Gastrocnemius medialis (tissue), 4 donors: ENCODE results near the gene FNBP1L. TPM values are rescaled to one million over a fixed set of nuclear protein-coding genes. Genes with fewer than 3 reads are reported as not detected.

Source experiments
- ATAC-seq, 2 donors: fragments of 150-250 bp; one replicate each; pipeline ENCODE4 v1.9.1; 2016
- DNase-seq, 2 donors: peaks; one replicate each; pipeline ENCODE4 v3.0.0-alpha.2; 2019
- H3K27ac ChIP-seq, 4 donors: fragments of 200-600 bp; sonication (generic); 1 replicate in 1 of 4; 2 replicates in 3 of 4; pipeline ENCODE4 v1.5.1; 2016 to 2018; ENCODE audit warnings: mild to moderate bottlenecking in 2 of 4, moderate library complexity in 1 of 4
- H3K27me3 ChIP-seq, 3 donors: fragments of 200-600 bp; sonication (generic) in 2 of 3; 1 replicate in 1 of 3; 2 replicates in 2 of 3; pipeline versions ENCODE4 v1.5.1 to v1.6.0; 2016 to 2019; ENCODE audit warnings: mild to moderate bottlenecking in 1 of 3, moderate library complexity in 1 of 3
- H3K36me3 ChIP-seq, 2 donors: fragments of 200-600 bp; sonication (generic) in 1 of 2; one replicate each; pipeline ENCODE4 v1.5.1; 2017 to 2018
- H3K4me1 ChIP-seq, 2 donors: fragments of 200-600 bp; sonication (generic) in 1 of 2; one replicate each; pipeline ENCODE4 v1.5.1; 2016 to 2017; ENCODE audit warnings: mild to moderate bottlenecking in 2 of 2
- H3K4me3 ChIP-seq, 4 donors: fragments of 200-600 bp; sonication (generic) in 3 of 4; 1 replicate in 1 of 4; 2 replicates in 3 of 4; pipeline ENCODE4 v1.5.1; 2016 to 2019; ENCODE audit warnings: mild to moderate bottlenecking in 2 of 4
- H3K9me3 ChIP-seq, 3 donors: fragments of 200-600 bp; sonication (generic) in 2 of 3; 1 replicate in 1 of 3; 2 replicates in 2 of 3; pipeline ENCODE4 v1.5.1; 2016 to 2019
- CTCF ChIP-seq, 5 experiments: fragments of 450-650 bp in 3 of 5; fragments of 200-600 bp in 2 of 5; sonication (generic) in 2 of 5; IDR thresholded peaks in 4 of 5; conservative IDR thresholded peaks in 1 of 5; 1 replicate in 4 of 5; 2 replicates in 1 of 5; pipeline ENCODE4 v1.5.1; 2016 to 2019; ENCODE audit warnings: antibody characterized with exemption in 5 of 5, mild to moderate bottlenecking in 3 of 5, moderate library complexity in 3 of 5
- POLR2A ChIP-seq, 2 donors: fragments of 450-650 bp; IDR thresholded peaks; one replicate each; pipeline ENCODE4 v1.6.1; 2017; ENCODE audit warnings: antibody characterized with exemption in 2 of 2, mild to moderate bottlenecking in 2 of 2, moderate library complexity in 2 of 2
- in situ Hi-C, 4 donors: fragments of 200-750 bp; cut with MboI; loops; one replicate each; pipeline versions ENCODE4 v1.15.0 to v1.8.0; 2017; ENCODE audit warnings: low sequenced_read_pairs in 4 of 4
- intact Hi-C: fragments of 100-400 bp; cut with DNase I; formaldehyde crosslinking; loops from one replicate; pipeline ENCODE4 v1.15.1; 2023; ENCODE audit warnings: low total_unique reads
- total RNA-seq, 4 donors: library from RNA; depleted of rRNA; stranded (reverse); fragments of >200 nt; gene quantifications; one replicate each; pipeline versions ENCODE4 v1.1.0 to v1.2.3, GENCODE V29; 2016

The FNBP1L gene
- total RNA-seq, 4 donors from 2014 or later = 16.0 to 35.1 (median 17.4) TPM

DNA sequence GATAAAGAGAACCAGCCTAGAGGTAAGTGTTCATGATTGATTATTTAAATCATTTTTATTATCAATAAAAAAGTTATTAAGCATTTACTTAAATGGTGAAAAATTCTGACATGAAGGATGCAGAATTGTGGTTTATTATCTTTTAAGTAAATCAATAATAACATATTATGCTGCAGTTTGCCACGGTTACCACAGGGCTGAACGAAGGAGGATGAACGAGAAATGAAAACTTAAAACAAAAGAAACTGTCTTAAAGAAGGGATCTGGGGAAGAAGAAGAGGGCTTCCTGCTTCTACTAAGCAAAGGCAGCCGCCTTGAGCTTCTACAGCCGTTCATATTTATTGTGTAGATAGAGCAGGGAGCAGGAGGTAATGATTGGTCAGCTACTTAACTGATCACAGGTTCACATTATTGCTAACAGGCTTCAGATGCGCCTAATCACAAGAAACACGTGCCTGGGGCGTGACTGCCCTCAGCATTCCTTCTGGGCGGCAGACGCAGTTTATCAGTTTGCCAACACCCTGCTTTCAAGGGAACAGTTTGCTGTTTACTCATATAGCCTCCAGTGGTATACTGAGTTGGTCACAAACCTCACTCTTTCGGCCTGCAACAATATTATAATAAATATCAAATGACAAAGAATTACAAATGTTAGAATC, 5.8 kb upstream of the FNBP1L start:
- no peaks in the 10 kb centered on the region for H3K27me3 ChIP-seq
- H3K9me3 ChIP-seq = no peaks in the 10 kb centered on the region
- ATAC-seq (no peak), DNase-seq (no peak)
- H3K4me3 ChIP-seq = no peak overlapping the region
- intact Hi-C loops = loop anchor here (10.0 kb wide), 1 partner anchor 367 kb away; the partner anchor contains the start of gene MTF2
- in situ Hi-C loops = loop anchor here (10.0 to 25.0 kb wide), 4 partner anchors 173 to 395 kb away; no protein-coding TSS in a partner anchor
- TF ChIP-seq POLR2A (IDR thresholded peaks at IDR 0.05) (no peak), CTCF (IDR thresholded peaks at IDR 0.05 in 4 of 5, conservative IDR thresholded peaks at IDR 0.05 in 1 of 5) (no peak)
- H3K27ac ChIP-seq = peak overlapping the region in 1 of 4 donors; percentile 27
- H3K4me1 ChIP-seq = peaks cover 4 to 5% of the 10 kb centered on the region in 2 donors
- no peaks in the 10 kb centered on the region for H3K36me3 ChIP-seq

DNA sequence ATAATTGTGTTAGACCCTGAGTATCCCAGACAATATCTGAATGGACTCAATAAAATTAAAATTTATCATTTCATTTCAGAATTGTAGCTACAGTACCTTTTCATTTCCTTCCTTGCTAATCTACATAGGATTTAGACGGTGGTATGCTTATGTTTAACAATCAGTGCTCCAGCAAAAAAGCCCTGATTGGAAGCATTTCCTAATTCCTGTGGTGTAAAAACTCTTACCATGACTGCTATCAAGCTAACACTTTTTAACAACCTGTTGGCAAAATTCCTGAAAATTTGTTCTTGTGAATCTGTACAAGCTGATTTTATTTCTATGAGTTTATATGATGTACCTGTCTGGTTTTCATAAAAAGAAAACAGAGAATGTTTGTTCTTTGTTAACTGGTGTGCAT, 5.2 kb upstream of the FNBP1L start:
- Histone ChIP-seq H3K27me3 (no peaks in the 10 kb centered on the region), H3K36me3 (no peaks in the 10 kb centered on the region), H3K4me3 (no peak overlapping the region), H3K27ac (peak overlapping the region in 1 of 4 donors; percentile 27), H3K4me1 (peaks cover 4 to 5% of the 10 kb centered on the region in 2 donors), H3K9me3 (no peaks in the 10 kb centered on the region)
- ATAC-seq (no peak), DNase-seq (no peak)
- intact Hi-C loops (loop anchor here (10.0 kb wide), 1 partner anchor 368 kb away; the partner anchor contains the start of gene MTF2), in situ Hi-C loops (loop anchor here (10.0 to 25.0 kb wide), 4 partner anchors 172 to 395 kb away; no protein-coding TSS in a partner anchor)
- TF ChIP-seq CTCF (IDR thresholded peaks at IDR 0.05 in 4 of 5, conservative IDR thresholded peaks at IDR 0.05 in 1 of 5) (no peak), POLR2A (IDR thresholded peaks at IDR 0.05) (no peak)

DNA sequence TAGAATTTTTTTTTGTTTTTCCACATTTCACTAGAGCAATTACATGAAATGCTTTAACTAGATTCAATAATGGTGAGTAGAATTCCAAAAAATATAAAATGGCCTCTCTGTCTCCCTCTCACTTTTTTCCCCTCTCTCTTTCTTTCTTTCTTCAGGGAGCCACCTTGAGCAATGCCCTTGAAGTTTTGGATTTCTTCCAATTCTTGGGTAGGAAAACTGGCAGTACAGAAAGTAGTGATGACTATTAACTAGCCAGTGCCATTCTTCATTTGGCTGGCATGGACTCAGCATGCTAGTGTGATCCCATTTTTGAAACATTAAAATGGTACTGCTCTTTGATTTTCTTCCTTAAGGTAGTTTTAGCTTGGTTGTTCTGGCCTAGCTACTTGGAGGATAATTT, 4.5 kb upstream of the FNBP1L start:
- Histone ChIP-seq H3K27ac (no peak overlapping the region), H3K4me3 (no peak overlapping the region), H3K36me3 (no peaks in the 10 kb centered on the region), H3K27me3 (no peaks in the 10 kb centered on the region), H3K4me1 (peaks cover 4 to 5% of the 10 kb centered on the region in 2 donors), H3K9me3 (no peaks in the 10 kb centered on the region)
- intact Hi-C loops = loop anchor here (10.0 kb wide), 1 partner anchor 369 kb away; the partner anchor contains the start of gene MTF2
- TF ChIP-seq POLR2A (IDR thresholded peaks at IDR 0.05) = no peak
- no peak for TF ChIP-seq CTCF (IDR thresholded peaks at IDR 0.05 in 4 of 5, conservative IDR thresholded peaks at IDR 0.05 in 1 of 5)
- DNase-seq = no peak
- in situ Hi-C loops = loop anchor here (10.0 to 25.0 kb wide), 4 partner anchors 171 to 394 kb away; no protein-coding TSS in a partner anchor
- no peak for ATAC-seq

DNA sequence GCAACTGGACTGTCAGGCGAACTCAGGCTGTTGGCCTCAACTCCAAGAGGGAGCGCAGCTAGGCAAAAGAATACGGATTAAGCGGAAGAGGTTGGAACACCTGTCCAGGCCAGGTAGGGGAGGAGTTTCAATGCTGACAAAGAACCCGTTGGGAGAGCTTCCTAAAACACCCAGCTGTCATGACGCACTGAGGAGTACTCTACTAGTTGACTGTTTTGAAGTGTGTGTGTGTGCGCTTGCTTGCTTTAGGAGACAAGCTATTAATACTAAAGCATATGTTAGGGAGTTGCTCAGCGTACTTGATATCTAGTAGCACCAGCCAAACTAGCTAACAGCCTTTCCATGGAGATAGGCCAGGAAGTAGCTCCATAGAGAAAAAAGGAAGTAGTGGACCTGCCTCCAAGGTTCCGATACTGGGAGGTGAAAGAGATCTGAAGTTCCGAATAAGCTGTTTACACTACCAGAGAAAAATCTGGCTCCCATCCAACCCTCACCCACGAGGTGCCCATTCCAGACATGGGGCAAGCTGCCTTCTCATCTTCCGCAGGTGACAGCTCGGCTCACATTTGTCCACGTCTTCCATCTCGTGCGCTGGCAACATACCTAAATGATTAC, 974 bp upstream of the FNBP1L start:
- Histone ChIP-seq H3K4me1 (peaks cover 14 to 15% of the 10 kb centered on the region in 2 donors), H3K4me3 (peak overlapping the region; percentile 84 to 94 (median 90)), H3K36me3 (no peaks in the 10 kb centered on the region), H3K27me3 (no peaks in the 10 kb centered on the region), H3K9me3 (no peaks in the 10 kb centered on the region), H3K27ac (peak overlapping the region; percentile 85 to 98 (median 88))
- peak; percentile 26 to 33 for TF ChIP-seq POLR2A (IDR thresholded peaks at IDR 0.05)
- TF ChIP-seq CTCF (IDR thresholded peaks at IDR 0.05 in 4 of 5, conservative IDR thresholded peaks at IDR 0.05 in 1 of 5) = no peak
- in situ Hi-C loops (loop anchor here (10.0 to 25.0 kb wide), 4 partner anchors 168 to 390 kb away; no protein-coding TSS in a partner anchor), intact Hi-C loops (loop anchor here (2.0 to 10.0 kb wide), 5 partner anchors 105 to 372 kb away; partner anchors contain the start of genes CCDC18, MTF2 and TMED5)
- peak; percentile 77 to 82 for ATAC-seq
- peak; percentile 84 to 88 for DNase-seq
